NCI-H510A treated with DMSO at 0.1 percent for 48 hours (cell line): Measurements from ENCODE around the gene ZBTB20.

Experiments used
- DNase-seq: peaks from one replicate; lab custom pipeline; 2025; lab: John Stamatoyannopoulos, UW

Gene ZBTB20

GRCh38 chr3:114928989-114929640 is 218.0 kb downstream of the ZBTB20 start:
- DNase-seq = no peak

DNA sequence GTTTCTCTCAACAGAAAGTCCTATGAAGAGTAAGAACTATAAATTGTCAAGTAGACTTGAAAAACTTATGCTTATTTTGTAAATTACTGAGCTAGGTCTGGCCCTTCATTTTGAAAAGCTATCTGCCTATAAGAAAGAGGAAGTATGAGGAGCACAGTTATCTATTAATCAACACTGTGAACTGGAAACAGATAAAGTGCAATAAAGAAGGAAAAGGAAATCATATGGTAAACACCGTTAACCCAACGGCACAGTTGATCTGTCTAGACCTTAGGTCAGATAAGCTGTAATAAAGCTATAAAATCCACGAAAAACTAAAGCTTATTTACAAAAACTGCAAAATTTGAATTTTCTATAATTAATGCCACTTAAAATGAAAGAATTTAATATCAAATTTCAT is 242.5 kb downstream of the ZBTB20 start:
- no peak for DNase-seq

DNA sequence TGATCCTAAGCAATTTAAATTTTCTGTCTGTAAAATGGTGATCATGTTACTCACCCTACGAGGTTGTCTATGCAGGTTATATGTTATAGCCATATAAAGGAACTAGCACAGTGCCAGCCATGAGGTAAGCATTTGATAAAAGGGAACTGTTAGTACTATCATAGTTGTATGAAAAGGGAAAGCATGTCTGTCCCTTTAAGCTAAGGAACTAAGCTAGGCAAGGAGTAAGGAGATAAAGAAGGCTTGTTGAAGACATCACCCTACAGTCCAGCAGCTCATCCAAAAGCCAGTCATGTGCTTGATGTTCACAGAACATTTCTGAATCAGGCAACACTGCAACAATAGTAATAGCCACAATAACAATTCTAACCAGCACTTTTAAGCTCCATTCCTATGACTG is 243.9 kb downstream of the ZBTB20 start:
- DNase-seq = no peak

DNA sequence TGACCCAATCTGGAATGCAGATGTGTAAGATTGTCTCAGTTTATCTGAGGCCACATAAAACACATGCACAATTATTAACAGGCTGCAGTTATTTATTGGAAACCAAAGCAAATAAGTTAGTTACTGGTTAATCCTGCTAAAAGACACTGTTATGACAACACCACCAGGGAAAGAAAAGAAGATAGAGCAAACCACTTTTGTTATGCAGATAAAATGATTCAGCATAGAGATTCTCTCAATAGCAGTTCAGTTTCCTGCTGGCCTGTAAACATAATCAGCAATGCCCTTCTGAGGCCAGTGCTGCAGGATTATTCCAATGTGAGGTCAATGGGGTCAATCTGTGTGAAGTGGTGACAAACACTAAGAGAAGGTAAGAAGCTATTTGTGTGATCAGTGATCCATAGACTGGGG is 244.4 kb downstream of the ZBTB20 start:
- no peak for DNase-seq

DNA sequence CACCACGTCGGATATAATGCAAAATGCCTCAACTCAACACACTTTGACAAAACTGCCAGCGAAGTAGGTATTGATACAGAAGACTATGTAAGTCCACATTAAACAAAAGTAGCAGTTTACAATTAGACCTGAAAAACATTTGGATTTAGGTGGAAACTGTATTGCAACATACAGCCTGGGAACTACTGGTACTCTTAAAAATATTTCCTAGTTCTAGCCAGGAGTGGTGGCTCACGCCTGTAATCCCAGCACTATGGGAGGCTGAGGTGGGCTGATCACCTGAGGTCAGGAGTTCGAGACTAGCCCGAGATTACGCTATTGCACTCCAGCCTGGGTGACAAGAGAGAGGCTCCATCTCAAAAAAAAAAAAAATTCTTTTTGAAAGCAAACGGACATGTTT is 246.2 kb downstream of the ZBTB20 start:
- DNase-seq = no peak

DNA sequence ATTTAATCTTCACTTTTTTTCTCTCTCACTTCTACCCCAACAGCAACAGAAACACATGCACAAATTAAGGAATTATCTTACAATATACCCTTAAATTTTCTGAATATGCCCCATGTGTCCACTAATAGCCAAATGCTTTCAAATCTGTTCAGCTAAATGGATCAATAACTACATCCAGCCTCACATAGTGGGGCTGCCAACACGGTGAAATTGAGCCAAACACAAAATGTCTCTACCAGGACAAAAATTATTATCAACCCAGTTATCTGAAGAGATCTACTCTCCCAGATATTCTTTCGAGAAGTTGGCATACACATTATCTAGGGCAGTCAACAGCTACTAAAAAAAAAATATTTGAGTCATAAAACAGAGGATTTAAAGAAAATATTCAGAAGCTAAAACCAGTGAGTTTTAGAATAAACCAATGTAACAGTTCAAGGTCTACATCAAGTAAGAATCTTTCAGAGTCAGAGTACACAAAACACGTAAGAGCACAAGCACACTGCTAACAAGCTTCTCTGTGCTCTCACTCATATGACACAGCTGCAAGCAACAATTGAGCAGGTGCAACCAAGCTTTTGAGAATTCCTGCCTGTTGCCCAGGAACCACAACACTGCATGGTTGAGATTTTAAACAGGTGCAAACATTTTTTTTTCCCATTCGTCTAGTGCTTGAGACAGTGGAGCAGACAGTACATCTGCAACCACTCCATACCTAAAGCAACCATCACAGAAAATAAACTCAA is 247.7 kb downstream of the ZBTB20 start:
- peak; percentile 79 for DNase-seq

DNA sequence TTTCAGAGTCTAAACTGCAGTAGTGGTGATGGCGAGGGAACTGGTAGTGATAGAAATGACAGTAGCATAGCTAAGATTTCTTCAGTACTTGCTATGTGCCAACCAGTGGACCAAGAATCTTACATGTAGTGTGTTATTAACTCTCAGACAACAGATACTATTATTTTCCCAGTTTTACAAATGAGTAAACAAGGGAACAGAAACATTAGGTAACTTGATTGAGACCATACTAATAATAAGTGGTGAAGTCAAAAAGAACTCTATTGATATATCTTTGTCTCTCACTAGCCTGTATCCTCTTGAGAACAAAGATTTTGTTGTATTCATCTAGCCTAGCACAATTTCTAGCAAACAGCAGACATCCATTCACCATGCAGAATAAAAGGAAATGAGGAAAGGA is 250.1 kb downstream of the ZBTB20 start:
- no peak for DNase-seq

DNA sequence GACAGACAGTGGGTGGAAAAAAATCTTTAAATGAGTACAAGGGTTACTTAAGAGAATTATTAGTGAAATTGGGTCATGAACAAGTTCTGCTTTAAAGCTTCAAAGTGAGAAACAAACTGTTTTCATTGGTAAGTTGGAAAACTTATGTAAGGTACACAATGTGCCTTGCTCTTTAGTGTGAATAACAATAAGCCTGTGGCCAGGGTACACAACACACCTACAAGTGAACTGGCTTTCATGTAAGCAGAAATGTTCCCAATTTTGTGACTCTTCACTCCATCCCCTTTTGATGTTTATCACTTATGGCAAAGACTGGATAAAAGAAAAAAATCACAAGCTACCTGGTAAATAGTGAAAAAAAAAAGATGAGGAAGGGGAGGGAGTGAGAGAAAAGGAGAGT is 253.7 kb downstream of the ZBTB20 start:
- no peak for DNase-seq

- DNase-seq = no peak
These were observed 254.2 kb downstream of the ZBTB20 start for GRCh38 chr3:114892880-114893279.

GRCh38 chr3:114892131-114892879 is 254.8 kb downstream of the ZBTB20 start:
- no peak for DNase-seq

DNA sequence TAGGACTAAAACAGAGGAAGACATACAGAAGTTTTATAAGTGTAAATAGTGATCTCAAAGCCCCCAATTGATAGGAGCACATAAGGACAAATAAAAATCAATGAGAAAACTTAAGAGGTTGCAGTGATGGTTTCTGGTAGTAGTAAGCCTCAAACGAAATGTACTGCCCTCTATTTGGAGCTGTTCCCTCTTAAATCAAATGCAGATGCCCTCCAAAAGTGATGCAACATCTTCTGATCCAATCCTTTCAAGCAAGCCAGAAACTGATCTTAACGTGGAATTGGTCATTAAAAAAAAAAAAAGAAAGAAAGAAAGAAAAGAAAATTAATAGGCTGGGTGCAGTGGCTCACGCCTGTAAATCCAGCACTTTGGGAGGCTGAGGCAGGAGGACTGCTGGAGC is 259.3 kb downstream of the ZBTB20 start:
- DNase-seq = no peak

GRCh38 chr3:114886905-114887304 is 260.2 kb downstream of the ZBTB20 start:
- DNase-seq = no peak

DNA sequence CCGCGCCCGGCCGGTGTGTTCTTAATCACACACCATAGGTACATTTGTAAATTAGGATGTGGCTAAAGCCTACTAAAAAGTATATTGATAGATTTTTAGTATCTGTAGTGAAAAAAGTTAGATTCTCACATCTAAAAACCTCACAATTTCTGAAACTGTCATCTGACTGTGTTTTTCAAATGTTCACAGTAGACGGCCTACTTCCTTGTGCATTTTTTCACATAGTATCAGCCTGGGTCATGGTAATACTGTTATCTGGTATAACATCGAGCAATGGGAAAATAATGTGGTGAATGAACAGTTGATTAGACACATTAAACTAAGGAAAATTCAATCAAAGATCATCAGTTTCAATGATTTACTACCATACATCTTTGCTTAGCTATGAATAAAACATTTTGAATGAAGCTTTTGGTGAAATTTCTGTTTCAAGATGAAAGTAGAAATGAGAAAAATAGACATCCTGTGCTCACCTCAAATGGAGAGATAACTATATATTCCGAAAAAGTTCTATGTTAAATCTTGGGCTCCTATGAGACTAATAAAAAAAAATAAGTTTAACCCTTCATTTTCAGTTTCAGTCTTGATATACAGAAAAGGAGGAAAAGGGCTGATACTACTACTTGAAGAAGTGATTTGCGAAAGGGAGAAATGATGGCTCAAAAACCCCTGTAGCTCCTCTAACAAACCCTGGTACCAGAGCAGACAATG is 262.7 kb downstream of the ZBTB20 start:
- no peak for DNase-seq

GRCh38 chr3:114880078-114880477 is 267.0 kb downstream of the ZBTB20 start:
- peak; percentile 20 for DNase-seq

- DNase-seq = peak; percentile 20
These were observed 267.7 kb downstream of the ZBTB20 start for GRCh38 chr3:114879059-114880031.

- no peak for DNase-seq
These were observed 268.8 kb downstream of the ZBTB20 start for GRCh38 chr3:114878114-114878839.

DNA sequence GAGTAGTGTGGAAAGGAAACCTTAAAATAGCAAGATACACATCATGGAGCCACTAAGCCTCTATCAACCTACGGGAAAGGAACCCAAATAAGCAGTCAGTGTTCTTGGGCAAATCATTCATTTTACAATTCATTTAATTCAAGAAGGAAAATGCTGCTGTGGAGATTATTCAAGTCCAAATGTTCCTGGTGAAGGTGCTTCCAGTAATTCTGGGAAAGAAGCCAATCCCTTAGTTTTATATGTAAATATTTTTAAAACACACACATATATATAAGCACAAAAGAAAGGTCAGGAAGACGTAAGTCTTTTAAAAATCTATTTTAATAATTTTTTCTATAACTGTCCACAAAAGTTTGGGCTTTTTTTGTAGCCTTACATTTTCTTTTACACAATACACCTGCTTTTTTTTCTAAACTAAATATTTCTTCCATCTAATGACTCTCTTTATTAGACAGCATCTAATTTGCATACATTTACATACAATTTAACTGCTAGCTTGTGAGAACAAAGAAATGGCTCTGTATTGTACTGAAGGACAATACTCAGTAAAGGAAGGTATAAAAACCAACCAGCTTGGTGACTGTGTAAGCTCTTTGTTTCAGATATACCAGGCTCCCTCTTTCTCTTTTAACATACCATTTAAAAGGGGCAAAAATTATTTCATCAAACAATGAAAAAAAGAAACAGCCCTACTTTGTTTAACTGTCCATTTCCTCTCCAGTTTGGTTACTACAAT is 269.5 kb downstream of the ZBTB20 start:
- DNase-seq = no peak

GRCh38 chr3:114874522-114874971 is 272.5 kb downstream of the ZBTB20 start:
- DNase-seq = no peak

GRCh38 chr3:114873591-114873990 is 273.5 kb downstream of the ZBTB20 start:
- DNase-seq = no peak

GRCh38 chr3:114872588-114872987 is 274.5 kb downstream of the ZBTB20 start:
- no peak for DNase-seq
